ENCODE data around the gene CYP4F8.
A peak's percentile ranks its signal among the peaks of the same experiment; 100 is the strongest.
"Not testable (repeated sequence)": the region's sequence is repeated elsewhere in the genome, so short reads cannot be mapped to it uniquely, and the experiment has no call there.

CYP4F8 gene

DNA sequence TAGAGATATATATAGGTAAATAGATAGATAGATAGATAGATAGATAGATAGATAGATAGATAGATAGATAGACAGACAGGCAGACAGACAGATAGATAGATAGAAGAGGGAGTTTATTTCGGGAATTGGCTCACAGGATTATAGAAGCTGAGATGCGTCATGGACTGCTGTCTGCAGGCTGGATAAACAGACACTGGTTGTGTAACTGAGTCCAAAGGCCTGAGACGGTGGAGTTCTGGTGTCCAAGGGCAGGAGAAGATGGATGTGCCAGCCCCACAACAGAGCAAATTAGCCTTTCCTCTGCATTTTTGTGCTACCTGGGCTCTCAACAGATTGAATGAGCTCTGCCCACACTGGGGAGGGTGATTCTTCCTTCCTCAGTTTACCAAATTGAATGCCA, 28.4 kb downstream of the CYP4F8 start:
- no peak for DNase-seq

GRCh38 chr19:15644066-15644741, 29.2 kb downstream of the CYP4F8 start:
- DNase-seq = no peak

DNA sequence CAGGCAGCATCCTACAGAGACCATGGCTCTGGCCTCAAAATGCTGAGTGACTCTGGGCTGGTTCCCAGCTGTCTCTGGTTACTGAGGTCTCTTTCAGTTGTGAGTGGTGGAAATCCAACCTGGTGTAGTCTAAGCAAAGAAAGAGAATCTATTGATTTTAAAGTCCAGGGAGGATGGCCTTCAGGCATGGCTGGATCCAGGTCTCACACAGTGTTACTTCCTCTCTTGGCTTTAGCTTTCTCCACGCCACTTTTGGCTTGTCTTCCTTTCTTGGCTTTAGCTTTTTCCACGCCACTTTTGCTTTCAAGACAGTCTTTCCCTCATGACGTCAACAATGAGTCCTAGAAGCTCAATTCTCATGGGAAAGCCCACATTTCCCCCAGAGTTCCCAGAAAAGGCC, 29.8 kb downstream of the CYP4F8 start:
- no peak for DNase-seq

DNA sequence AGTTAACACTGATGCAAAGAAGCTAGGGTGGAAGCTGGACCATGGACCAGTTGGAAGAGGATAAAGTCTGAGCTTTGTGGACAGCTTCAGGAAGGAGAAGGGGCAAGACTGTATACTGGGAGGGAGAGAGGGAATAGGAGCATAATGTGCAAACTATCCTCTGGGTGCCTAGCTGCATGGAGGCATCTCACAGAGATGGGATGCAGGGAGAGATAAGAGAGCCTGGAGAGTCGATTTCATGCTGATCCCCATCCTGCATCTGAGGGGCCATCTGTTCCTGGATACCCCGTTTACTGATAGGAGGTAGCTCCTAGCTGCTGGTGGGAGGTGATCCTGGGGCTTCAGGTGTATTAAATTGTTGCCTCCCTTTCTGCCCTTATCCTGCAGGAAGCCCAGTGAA, 34.5 kb downstream of the CYP4F8 start:
- no peak for DNase-seq

- not testable (repeated sequence) for DNase-seq
Measured at GRCh38 chr19:15650123-15650522, 35.1 kb downstream of the CYP4F8 start.

- no peak for DNase-seq
Measured at GRCh38 chr19:15651791-15652190, 36.8 kb downstream of the CYP4F8 start.

DNA sequence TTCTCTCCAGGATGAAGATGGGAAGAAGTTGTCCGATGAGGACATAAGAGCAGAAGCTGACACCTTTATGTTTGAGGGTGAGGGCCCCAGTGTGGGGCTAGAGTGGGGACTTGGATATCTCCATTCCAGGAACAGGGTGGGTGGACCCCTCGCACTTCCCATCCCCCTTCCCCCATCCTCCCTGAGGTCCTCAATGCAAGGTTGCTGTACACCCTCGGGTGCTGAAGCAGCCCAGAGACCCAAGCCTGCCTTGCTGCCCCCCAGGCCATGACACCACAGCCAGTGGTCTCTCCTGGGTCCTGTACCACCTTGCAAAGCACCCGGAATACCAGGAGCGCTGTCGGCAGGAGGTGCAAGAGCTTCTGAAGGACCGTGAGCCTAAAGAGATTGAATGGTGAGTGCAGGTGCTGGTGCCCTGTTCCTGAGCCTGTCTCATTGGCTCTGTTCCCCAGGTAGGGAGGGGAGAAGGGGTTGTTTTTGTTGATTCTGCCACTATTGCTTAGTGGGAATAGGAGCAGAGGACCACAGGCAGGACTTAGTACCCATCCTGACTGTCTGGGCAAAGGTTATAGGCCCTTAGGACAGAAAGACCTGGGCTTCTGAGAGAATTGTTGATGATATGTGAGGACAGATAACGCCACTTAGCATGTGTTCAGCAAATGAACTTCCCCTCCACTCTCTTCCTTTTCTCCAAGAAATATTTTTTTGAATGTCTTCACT, 37.7 kb downstream of the CYP4F8 start:
- no peak for DNase-seq

- no peak for DNase-seq
Measured at GRCh38 chr19:15656467-15656866, 41.4 kb downstream of the CYP4F8 start.

- DNase-seq = no peak
Measured at GRCh38 chr19:15663247-15663646, 48.2 kb downstream of the CYP4F8 start.

DNA sequence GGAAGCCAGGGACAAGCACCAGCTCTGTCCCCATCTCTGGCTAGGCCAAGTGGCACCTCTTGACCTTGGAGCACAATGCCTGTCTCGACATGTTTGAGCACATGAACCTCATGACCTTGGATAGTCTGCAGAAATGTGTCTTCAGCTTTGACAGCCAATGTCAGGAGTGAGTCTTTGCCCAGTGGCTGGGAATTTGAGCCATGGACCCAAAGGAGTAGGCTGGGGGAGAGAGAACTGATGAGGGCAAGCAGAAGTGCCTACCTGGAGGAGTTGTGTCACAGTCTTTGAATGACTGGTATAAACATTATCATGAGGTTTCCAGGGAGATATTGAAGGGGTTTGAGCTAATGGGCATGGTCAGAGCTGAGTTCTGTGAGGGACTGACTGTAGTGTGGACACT, 51.2 kb downstream of the CYP4F8 start:
- DNase-seq = no peak

DNA sequence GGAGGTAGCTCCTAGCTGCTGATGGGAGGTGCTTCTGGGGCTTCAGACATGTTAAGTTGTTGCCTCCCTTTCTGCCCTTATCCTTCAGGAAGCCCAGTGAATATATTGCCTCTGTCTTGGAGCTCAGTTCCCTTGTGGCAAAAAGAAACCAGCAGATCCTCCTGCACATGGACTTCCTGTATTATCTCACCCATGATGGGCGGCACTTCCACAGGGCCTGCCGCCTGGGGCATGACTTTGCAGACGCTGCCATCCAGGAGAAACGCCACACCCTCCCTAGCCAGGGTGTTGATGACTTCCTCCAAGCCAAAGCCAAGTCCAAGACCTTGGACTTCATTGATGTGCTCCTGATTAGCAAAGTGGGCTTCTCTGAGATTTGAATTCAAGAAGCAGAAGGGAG, 51.9 kb downstream of the CYP4F8 start:
- no peak for DNase-seq

DNA sequence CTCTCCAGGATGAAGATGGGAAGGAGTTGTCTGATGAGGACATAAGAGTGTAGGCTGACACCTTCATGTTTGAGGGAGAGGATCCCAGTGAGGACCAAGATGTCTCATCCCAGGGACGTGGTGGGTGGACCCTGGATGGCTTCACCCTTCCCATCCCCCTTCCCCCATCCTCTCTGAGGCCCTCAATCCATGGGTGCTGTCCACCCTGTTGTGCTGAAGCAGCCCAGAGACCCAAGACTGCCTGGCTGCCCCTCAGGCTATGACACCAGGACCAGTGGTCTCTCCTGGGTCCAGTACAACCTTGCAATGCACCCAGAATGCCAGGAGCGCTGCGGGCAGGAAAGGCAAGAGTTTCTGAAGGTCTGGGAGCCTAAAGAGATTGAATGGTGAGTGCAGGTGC, 54.4 kb downstream of the CYP4F8 start:
- no peak for DNase-seq

DNA sequence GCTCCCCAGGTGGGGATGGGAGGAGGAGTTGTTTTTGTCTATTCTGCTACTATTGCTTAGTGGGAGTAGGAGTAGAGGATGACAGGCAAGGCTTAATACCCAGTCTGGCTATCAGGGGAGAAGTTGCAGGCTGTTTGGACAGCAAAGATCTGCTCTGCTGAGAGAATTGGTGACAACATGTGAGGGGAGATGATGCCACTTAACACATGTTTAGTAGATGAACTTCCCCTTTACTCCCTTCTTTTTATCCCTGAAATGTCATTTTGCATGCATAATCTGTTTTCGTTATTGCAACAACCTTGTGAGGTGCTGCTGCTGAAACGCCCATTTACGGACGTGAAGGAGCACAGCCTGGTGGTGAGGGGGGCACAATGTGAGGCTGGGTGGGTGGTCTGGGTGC, 54.9 kb downstream of the CYP4F8 start:
- DNase-seq = no peak

DNA sequence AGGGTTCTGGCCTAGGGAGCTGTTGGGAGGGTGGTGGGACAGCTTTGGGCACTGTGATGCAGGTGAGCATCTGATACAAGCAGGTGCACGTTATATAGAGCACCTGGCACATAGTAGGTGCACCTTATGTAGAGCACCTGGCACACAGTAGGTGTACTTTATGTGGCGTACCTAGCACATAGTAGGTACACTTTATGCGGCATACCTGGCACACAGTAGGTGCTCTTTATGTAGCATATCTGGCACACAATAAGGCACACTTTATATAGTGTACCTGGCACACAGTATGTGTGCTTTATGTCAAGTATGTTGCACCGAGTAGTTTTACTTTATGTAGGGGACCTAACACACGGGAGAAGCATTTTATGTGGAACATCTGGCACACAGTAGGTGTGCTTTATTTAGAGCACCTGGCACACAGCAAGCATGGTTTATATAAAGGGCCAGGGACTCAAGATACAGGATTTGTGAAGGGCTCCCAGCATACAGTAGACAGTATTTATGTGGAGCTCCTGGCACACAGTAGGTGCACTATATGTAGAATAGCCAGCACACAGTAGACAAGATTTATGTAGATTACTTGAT, 56.3 kb downstream of the CYP4F8 start:
- no peak for DNase-seq

- no peak for DNase-seq
Measured at GRCh38 chr19:15671891-15672579, 57.0 kb downstream of the CYP4F8 start.

DNA sequence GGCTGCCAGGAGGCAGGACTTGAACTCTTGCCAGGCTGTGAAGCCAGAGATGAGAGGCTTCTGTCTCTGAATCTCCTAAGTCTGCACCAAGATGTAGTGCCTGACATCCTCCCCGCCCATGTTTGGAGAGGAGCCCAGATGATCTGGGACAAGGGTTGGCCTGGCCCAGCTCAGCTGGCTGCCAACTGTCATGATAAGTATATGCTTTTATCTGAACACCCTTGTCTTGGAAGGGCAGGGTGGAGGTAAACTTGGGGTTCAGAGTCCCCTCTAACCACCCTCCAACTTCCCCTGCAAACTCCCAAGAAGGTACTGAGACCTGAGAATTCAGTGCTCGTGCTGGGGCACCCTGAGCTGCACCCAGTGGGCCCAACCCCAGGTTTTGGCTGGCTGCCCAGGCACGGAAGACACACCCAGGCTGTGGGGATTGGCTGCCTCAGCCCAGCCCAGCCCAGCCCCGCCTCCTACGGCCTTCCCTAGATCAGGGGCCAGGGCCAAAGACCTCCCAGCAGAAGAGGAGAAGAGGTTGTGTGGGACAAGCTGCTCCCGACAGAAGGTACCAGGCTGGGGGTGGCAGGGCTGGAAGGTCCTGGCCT, 57.7 kb downstream of the CYP4F8 start, which contains the start of gene CYP4F12:
Gene CYP4F12, plus strand, starts transcription at position 508 of the 596 bp plus-strand sequence. CDS start 443 bp downstream, outside the sequence.
- peak in 5 of 51 donors; percentile 2 to 22 (median 8) for DNase-seq

- no peak for DNase-seq
Measured at GRCh38 chr19:15673176-15673654, 58.2 kb downstream of the CYP4F8 start.

DNA sequence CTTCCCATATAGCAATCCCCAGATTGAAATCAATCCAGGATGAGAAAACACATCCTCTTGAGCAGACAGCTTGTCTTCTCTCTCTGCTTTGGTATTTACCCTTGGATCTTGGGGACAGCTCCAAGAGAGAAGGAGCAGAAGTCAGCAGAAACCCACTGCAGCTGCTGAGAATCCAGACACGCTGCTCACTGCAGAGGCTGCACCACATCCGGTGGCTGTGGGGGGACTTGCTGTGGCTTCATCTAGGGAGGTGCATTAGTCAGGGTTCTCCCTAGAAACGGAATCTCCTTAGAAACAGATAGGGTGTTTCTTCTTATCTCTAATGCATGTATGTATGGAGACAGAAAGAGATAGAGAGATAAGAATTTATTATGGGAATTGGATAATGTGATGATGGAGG, 60.5 kb downstream of the CYP4F8 start:
- no peak for DNase-seq

DNA sequence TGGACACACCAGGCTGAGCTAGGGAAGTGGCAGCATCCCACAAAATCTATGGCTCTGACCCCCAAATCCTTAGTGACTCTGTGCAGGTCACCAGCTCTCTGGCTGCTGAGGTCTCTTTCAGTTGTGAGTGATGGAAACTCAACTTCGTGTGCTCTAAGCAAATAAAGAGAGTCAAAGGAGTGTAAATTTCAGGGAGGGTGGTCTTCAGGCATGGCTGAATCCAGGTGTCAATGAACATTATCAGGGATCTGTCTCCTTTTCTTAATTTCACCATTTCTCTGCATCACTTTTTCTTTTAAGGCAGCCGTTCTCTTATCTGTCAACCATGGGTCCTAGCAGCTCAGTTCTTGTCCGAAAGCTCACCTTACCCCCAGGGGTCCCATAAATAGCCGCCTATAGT, 64.1 kb downstream of the CYP4F8 start:
- no peak for DNase-seq

DNA sequence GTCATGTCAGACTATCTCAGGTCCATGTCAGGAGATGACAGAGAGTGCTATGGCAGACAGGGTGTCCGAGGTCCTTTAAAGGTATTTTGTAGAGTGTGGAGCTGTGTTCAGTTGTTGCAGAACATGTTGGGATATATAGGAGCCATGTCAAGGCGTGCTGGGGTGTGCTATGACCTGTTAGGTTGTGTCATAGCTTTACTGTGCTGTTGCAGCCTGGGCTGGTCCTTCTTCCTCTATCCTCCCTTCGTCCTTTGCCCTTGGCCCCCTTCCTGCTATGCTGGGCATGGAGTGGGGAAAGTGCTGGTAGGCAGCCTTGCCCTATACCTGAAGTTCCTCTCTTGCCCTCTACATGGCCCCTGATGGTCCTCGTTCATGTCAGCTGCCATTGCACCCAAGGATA, 64.8 kb downstream of the CYP4F8 start:
- not testable (repeated sequence) for DNase-seq
